ENCODE results near the gene POGLUT2. TPM values are rescaled to one million over a fixed set of nuclear protein-coding genes. Genes with fewer than 3 reads are reported as not detected.

POGLUT2 gene
- polyA plus RNA-seq, 1 of the 3 experiments (the other 2 are of a cell fraction) = 10.2 TPM

GRCh38 chr13:102838273-102838672 lies 39.5 kb upstream of the POGLUT2 start:
- H3K27ac ChIP-seq (ENCODE audit: low read depth in 2 of 2, low read length in 1 of 2) = no peak overlapping the region
- H3K9me2 ChIP-seq = no peaks in the 10 kb centered on the region
- H3K36me3 ChIP-seq (replicated peaks in 1 of 2; ENCODE audit: control insufficient read depth in 1 of 2, insufficient read depth in 2 of 2, low read length in 1 of 2) = peaks cover 36 to 43% of the 10 kb centered on the region in 2 experiments
- 50% methylated on average over 1 of the region's 1 CpG for WGBS (ENCODE audit: low lambda C conversion rate)
- no peaks in the 10 kb centered on the region for H3K79me2 ChIP-seq (ENCODE audit: insufficient read depth)
- no peak overlapping the region for H3K9ac ChIP-seq
- H3F3A ChIP-seq (replicated peaks; ENCODE audit: insufficient read depth) = peaks cover 5% of the 10 kb centered on the region
- no peak overlapping the region for H2AFZ ChIP-seq (ENCODE audit: low read depth)
- POLR2A ChIA-PET = interaction anchor here (1.3 kb wide), 1 partner anchor 242 kb away, joined by 3 read pairs; no protein-coding TSS in a partner anchor
- no peaks in the 10 kb centered on the region for H3K27me3 ChIP-seq (ENCODE audit: insufficient read depth)
- no peaks in the 10 kb centered on the region for H3K9me3 ChIP-seq
- no peaks in the 10 kb centered on the region for H4K20me1 ChIP-seq (ENCODE audit: insufficient read depth)
- H3K4me1 ChIP-seq (ENCODE audit: control insufficient read depth in 1 of 2, insufficient read depth in 2 of 2, low read depth in 1 of 2, low read length in 1 of 2) = no peaks in the 10 kb centered on the region
- H3K4me2 ChIP-seq = no peak overlapping the region
- TF ChIP-seq CHD2 (IDR thresholded peaks at IDR 0.05; ENCODE audit: low read length, partially characterized antibody) = no peak
- TF ChIP-seq POLR2AphosphoS5 (IDR thresholded peaks at IDR 0.05; ENCODE audit: low read depth, low read length) = no peak
- TF ChIP-seq SMC3 (IDR thresholded peaks at IDR 0.05; ENCODE audit: low read depth, low read length) = no peak
- TF ChIP-seq, protein P1, sequence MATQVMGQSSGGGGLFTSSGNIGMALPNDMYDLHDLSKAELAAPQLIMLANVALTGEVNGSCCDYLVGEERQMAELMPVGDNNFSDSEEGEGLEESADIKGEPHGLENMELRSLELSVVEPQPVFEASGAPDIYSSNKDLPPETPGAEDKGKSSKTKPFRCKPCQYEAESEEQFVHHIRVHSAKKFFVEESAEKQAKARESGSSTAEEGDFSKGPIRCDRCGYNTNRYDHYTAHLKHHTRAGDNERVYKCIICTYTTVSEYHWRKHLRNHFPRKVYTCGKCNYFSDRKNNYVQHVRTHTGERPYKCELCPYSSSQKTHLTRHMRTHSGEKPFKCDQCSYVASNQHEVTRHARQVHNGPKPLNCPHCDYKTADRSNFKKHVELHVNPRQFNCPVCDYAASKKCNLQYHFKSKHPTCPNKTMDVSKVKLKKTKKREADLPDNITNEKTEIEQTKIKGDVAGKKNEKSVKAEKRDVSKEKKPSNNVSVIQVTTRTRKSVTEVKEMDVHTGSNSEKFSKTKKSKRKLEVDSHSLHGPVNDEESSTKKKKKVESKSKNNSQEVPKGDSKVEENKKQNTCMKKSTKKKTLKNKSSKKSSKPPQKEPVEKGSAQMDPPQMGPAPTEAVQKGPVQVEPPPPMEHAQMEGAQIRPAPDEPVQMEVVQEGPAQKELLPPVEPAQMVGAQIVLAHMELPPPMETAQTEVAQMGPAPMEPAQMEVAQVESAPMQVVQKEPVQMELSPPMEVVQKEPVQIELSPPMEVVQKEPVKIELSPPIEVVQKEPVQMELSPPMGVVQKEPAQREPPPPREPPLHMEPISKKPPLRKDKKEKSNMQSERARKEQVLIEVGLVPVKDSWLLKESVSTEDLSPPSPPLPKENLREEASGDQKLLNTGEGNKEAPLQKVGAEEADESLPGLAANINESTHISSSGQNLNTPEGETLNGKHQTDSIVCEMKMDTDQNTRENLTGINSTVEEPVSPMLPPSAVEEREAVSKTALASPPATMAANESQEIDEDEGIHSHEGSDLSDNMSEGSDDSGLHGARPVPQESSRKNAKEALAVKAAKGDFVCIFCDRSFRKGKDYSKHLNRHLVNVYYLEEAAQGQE (IDR thresholded peaks at IDR 0.05; ENCODE audit: low read depth, low read length) = no peak
- TF ChIP-seq TCF12 (IDR thresholded peaks at IDR 0.05) = no peak
- TF ChIP-seq USF1 (IDR thresholded peaks at IDR 0.05; ENCODE audit: borderline replicate concordance, low read depth) = no peak
- TF ChIP-seq YY1 (IDR thresholded peaks at IDR 0.05; ENCODE audit: low read depth) = no peak
- no peak for TF ChIP-seq GABPA (IDR thresholded peaks at IDR 0.05; ENCODE audit: low read depth)
- no peak for TF ChIP-seq JUND (IDR thresholded peaks at IDR 0.05)
- TF ChIP-seq ELF1 (IDR thresholded peaks at IDR 0.05) = no peak
- no peak for TF ChIP-seq MEF2A (IDR thresholded peaks at IDR 0.05; ENCODE audit: borderline replicate concordance, low read depth)
- no peak for TF ChIP-seq MXI1 (IDR thresholded peaks at IDR 0.05; ENCODE audit: low read depth, low read length)
- no peak for TF ChIP-seq SIN3A (IDR thresholded peaks at IDR 0.05; ENCODE audit: borderline replicate concordance, low read depth, low read length)
- DNase-seq = no peak
- no peak overlapping the region for H3K4me3 ChIP-seq (ENCODE audit: low read depth in 2 of 2, low read length in 1 of 2)
- CTCF ChIA-PET = no interaction called here

- Histone ChIP-seq H3K9me2 (no peaks in the 10 kb centered on the region), H4K20me1 (ENCODE audit: insufficient read depth) (no peaks in the 10 kb centered on the region), H3K9ac (no peak overlapping the region), H3F3A (replicated peaks; ENCODE audit: insufficient read depth) (peaks cover 3% of the 10 kb centered on the region), H3K9me3 (no peaks in the 10 kb centered on the region), H3K27me3 (ENCODE audit: insufficient read depth) (no peaks in the 10 kb centered on the region), H3K4me3 (ENCODE audit: low read depth in 2 of 2, low read length in 1 of 2) (no peak overlapping the region), H2AFZ (ENCODE audit: low read depth) (no peak overlapping the region), H3K27ac (ENCODE audit: low read depth in 2 of 2, low read length in 1 of 2) (no peak overlapping the region), H3K79me2 (ENCODE audit: insufficient read depth) (no peaks in the 10 kb centered on the region), H3K4me1 (ENCODE audit: control insufficient read depth in 1 of 2, insufficient read depth in 2 of 2, low read depth in 1 of 2, low read length in 1 of 2) (no peaks in the 10 kb centered on the region), H3K4me2 (no peak overlapping the region), H3K36me3 (replicated peaks in 1 of 2; ENCODE audit: control insufficient read depth in 1 of 2, insufficient read depth in 2 of 2, low read length in 1 of 2) (peaks cover 31 to 55% of the 10 kb centered on the region in 2 experiments)
- no peak for DNase-seq
- CTCF ChIA-PET = interaction anchor here (1.3 kb wide), 1 partner anchor 37 kb away, joined by 3 read pairs; no protein-coding TSS in a partner anchor
- TF ChIP-seq NFIC (IDR thresholded peaks at IDR 0.05; ENCODE audit: borderline replicate concordance) (no peak), CHD2 (IDR thresholded peaks at IDR 0.05; ENCODE audit: low read length, partially characterized antibody) (no peak), RCOR1 (IDR thresholded peaks at IDR 0.05; ENCODE audit: low read length) (no peak), EP300 (IDR thresholded peaks at IDR 0.05; ENCODE audit: borderline replicate concordance in 1 of 2, low read depth in 1 of 2, low read length in 1 of 2) (no peak), TCF12 (IDR thresholded peaks at IDR 0.05) (no peak), RAD21 (IDR thresholded peaks at IDR 0.05; ENCODE audit: low read length) (no peak), TEAD4 (IDR thresholded peaks at IDR 0.05; ENCODE audit: borderline replicate concordance, insufficient read depth) (no peak), TAF1 (IDR thresholded peaks at IDR 0.05; ENCODE audit: borderline replicate concordance, low read depth, low read length) (no peak), MXI1 (IDR thresholded peaks at IDR 0.05; ENCODE audit: low read depth, low read length) (no peak), JUND (IDR thresholded peaks at IDR 0.05) (no peak), ELF1 (IDR thresholded peaks at IDR 0.05) (no peak), NRF1 (IDR thresholded peaks at IDR 0.05; ENCODE audit: low read depth, low read length) (no peak), MAX (IDR thresholded peaks at IDR 0.05; ENCODE audit: low read depth) (no peak), MEF2A (IDR thresholded peaks at IDR 0.05; ENCODE audit: borderline replicate concordance, low read depth) (no peak), RFX5 (IDR thresholded peaks at IDR 0.05; ENCODE audit: low read length) (no peak), SMC3 (IDR thresholded peaks at IDR 0.05; ENCODE audit: low read depth, low read length) (no peak), EZH2phosphoT487 (IDR thresholded peaks at IDR 0.05; ENCODE audit: borderline replicate concordance, low read depth) (no peak), FOSL2 (IDR thresholded peaks at IDR 0.05; ENCODE audit: borderline replicate concordance, low read depth) (no peak)
- POLR2A ChIA-PET = no interaction called here
- 93% methylated on average over 4 of the region's 4 CpGs for WGBS (ENCODE audit: low lambda C conversion rate)
Observed at GRCh38 chr13:102836471-102836870, 37.7 kb upstream of the POGLUT2 start.
